ENCODE measurements around the gene PXN. TPM values are rescaled to one million over a fixed set of nuclear protein-coding genes. Genes with fewer than 3 reads are reported as not detected.

Gene PXN
- total RNA-seq, 2 experiments from 2014 or later, result 229 to 230 TPM

DNA sequence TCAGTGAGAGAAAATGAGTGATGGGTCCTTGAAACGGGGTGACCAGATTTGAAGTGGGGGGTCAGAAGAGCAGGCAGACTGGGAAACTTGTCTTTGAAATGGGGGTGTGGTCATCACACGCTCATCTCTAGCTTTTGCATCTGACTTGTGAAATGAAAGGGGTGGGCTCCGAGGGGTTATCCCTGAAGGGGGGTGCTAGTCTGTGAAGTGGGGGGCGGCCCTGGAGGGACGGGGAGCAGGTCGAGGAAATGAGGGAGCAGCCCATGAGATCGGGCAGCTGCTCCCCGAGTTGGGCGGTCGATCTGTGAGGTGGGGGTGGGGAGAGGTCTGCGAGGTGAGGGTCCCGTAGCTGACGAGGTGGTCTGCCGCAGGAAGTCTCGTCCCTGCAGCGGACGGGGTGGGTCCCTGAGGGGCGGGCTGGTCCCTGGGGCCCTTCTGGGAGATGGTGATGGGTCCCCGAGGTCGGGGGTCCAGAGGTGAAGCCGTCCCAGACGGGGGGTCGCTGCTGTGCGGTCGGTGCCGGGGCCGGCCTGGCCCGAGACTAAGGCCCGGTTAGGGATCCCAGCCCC, 542 bp downstream of the PXN start:
- Mint-ChIP-seq H3K9me3 (no peaks in the 10 kb centered on the region), H3K4me3 (peak overlapping the region; percentile 93), H3K4me1 (ENCODE audit: low read depth) (peaks cover 56% of the 10 kb centered on the region), H3K27me3 (no peaks in the 10 kb centered on the region), H3K27ac (peak overlapping the region; percentile 95), H3K36me3 (ENCODE audit: low read depth) (peaks cover 39% of the 10 kb centered on the region)
- DNase-seq, result peak in 1 of 14 experiments; percentile 27
- ATAC-seq (ENCODE audit: poor library complexity), result no peak
- H3K36me3 ChIP-seq (ENCODE audit: insufficient read depth, low read length), result peaks cover 11% of the 10 kb centered on the region
- no peaks in the 10 kb centered on the region for H3K9me3 ChIP-seq (ENCODE audit: control insufficient read depth in 1 of 2, insufficient read depth in 1 of 2, low read length in 2 of 2)
- ChIA-PET CTCF (interaction anchor here (0.7 to 10.6 kb wide), 22 partner anchors 8 to 276 kb away, joined by 3 to 234 read pairs (median 5); partner anchors contain the start of genes BICDL1, RNU4-1, RNU4-2 and RPLP0), POLR2A (interaction anchor here (1.3 to 14.3 kb wide), 11 partner anchors 8 to 276 kb away, joined by 4 to 220 read pairs (median 12); partner anchors contain the start of genes BICDL1, RNU4-1, RNU4-2 and RPLP0)
- intact Hi-C loops (cut with DNase I, micrococcal nuclease), result loop anchor here (1.0 to 10.0 kb wide), 4 partner anchors 13 to 150 kb away; partner anchors contain the start of gene RAB35 (in 1 of the 2)
- peak overlapping the region; percentile 60 to 83 for H3K27ac ChIP-seq (ENCODE audit: low read depth in 1 of 2, low read length in 2 of 2)
- H3K4me3 ChIP-seq (ENCODE audit: low read length), result peak overlapping the region; percentile 95
- no peaks in the 10 kb centered on the region for H3K27me3 ChIP-seq (ENCODE audit: control insufficient read depth in 1 of 2, insufficient read depth in 2 of 2, low read length in 2 of 2)
- peaks cover 52% of the 10 kb centered on the region for H3K4me1 ChIP-seq (ENCODE audit: insufficient read depth, low read length)
- TF ChIP-seq, protein P1, sequence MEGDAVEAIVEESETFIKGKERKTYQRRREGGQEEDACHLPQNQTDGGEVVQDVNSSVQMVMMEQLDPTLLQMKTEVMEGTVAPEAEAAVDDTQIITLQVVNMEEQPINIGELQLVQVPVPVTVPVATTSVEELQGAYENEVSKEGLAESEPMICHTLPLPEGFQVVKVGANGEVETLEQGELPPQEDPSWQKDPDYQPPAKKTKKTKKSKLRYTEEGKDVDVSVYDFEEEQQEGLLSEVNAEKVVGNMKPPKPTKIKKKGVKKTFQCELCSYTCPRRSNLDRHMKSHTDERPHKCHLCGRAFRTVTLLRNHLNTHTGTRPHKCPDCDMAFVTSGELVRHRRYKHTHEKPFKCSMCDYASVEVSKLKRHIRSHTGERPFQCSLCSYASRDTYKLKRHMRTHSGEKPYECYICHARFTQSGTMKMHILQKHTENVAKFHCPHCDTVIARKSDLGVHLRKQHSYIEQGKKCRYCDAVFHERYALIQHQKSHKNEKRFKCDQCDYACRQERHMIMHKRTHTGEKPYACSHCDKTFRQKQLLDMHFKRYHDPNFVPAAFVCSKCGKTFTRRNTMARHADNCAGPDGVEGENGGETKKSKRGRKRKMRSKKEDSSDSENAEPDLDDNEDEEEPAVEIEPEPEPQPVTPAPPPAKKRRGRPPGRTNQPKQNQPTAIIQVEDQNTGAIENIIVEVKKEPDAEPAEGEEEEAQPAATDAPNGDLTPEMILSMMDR (IDR thresholded peaks at IDR 0.05), result no peak

DNA sequence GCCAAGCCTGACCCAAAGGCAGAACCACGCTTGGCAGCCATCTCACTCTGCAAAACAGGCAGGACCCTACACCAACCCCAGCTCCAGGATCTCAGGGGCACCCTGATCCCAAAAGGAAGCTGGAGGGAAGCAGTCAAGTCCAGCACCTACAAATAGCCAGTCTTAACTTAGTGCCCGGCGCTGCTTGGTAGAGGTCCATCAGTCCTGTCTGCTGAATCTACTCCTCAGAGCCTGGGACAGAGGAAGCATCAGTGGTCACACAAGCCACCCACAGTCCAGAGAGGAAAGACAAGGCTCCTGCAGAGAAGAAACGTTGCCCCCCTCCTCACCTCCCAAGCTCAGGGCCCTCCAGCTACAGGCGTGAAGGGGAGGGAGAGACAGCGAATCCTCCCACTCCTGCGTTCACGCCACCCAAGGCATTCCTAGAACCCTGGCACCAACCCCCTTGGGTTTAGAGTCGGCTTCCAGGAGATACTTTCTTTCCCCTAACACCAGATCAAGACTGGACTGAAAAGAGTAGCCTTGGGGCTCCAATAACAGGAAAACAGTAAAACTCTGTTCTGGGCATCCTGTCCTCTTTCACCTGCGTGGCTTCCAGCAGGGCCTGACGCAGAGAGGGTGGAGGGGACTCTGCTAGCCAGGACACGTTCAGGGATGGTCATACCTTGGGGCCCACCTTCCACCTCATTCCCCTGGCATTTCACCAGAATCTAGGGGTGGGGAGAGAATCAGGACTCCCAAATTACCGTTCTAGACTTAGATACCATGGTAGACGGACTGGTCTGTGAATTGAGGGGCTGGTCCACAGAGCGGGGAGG, 1.2 kb downstream of the PXN start:
- no peaks in the 10 kb centered on the region for H3K9me3 ChIP-seq (ENCODE audit: control insufficient read depth in 1 of 2, insufficient read depth in 1 of 2, low read length in 2 of 2)
- ChIA-PET CTCF (interaction anchor here (0.9 to 10.6 kb wide), 7 partner anchors 12 to 63 kb away, joined by 3 to 234 read pairs (median 20); partner anchors contain the start of gene RPLP0), POLR2A (interaction anchor here (0.8 to 14.3 kb wide), 10 partner anchors 7 to 1530 kb away, joined by 3 to 220 read pairs (median 16); partner anchors contain the start of genes BICDL1, RNU4-1, RNU4-2 and RPLP0)
- Mint-ChIP-seq H3K27me3 (no peaks in the 10 kb centered on the region), H3K36me3 (ENCODE audit: low read depth) (peaks cover 46% of the 10 kb centered on the region), H3K4me1 (ENCODE audit: low read depth) (peaks cover 62% of the 10 kb centered on the region), H3K27ac (peak overlapping the region; percentile 95), H3K4me3 (peak overlapping the region; percentile 93), H3K9me3 (no peaks in the 10 kb centered on the region)
- H3K36me3 ChIP-seq (ENCODE audit: insufficient read depth, low read length), result peaks cover 14% of the 10 kb centered on the region
- TF ChIP-seq, protein P1 (IDR thresholded peaks at IDR 0.05), result no peak
- H3K27me3 ChIP-seq (ENCODE audit: control insufficient read depth in 1 of 2, insufficient read depth in 2 of 2, low read length in 2 of 2), result no peaks in the 10 kb centered on the region
- intact Hi-C loops (cut with DNase I, micrococcal nuclease), result loop anchor here (1.0 to 10.0 kb wide), 3 partner anchors 12 to 149 kb away; partner anchors contain the start of gene RAB35 (in 1 of the 2)
- peak overlapping the region; percentile 95 for H3K4me3 ChIP-seq (ENCODE audit: low read length)
- DNase-seq (peak in 1 of 14 experiments; percentile 44), ATAC-seq (ENCODE audit: poor library complexity) (peak; percentile 14)
- H3K4me1 ChIP-seq (ENCODE audit: insufficient read depth, low read length), result peaks cover 59% of the 10 kb centered on the region
- peak overlapping the region; percentile 60 to 83 for H3K27ac ChIP-seq (ENCODE audit: low read depth in 1 of 2, low read length in 2 of 2)

DNA sequence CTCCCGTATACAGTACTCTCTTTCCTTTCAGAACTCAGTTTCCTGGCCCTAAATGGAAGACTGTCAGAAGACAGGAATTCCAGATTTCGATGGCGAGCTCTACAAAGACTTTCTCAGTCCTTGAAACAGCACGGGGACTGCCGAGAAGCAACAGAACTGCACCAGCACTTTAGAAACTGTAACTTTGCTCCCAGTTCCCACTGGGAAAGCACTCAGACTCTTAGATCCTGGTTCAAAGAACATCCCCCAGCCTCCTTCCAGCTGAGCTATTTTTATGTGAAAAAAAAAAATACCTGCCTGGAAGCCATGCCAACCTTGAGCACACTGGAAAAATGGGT, 1.8 kb downstream of the PXN start:
- peaks cover 14% of the 10 kb centered on the region for H3K36me3 ChIP-seq (ENCODE audit: insufficient read depth, low read length)
- peaks cover 46% of the 10 kb centered on the region for H3K36me3 Mint-ChIP-seq (ENCODE audit: low read depth)
- H3K4me1 Mint-ChIP-seq (ENCODE audit: low read depth), result peaks cover 66% of the 10 kb centered on the region
- DNase-seq (no peak), ATAC-seq (ENCODE audit: poor library complexity) (no peak)
- no peaks in the 10 kb centered on the region for H3K27me3 Mint-ChIP-seq
- H3K27ac ChIP-seq (ENCODE audit: low read depth in 1 of 2, low read length in 2 of 2), result peak overlapping the region; percentile 60 to 83
- H3K27ac Mint-ChIP-seq, result peak overlapping the region; percentile 95
- no peaks in the 10 kb centered on the region for H3K9me3 Mint-ChIP-seq
- H3K4me3 ChIP-seq (ENCODE audit: low read length), result peak overlapping the region; percentile 95
- intact Hi-C loops (cut with DNase I, micrococcal nuclease), result loop anchor here (1.0 to 10.0 kb wide), 3 partner anchors 11 to 149 kb away; partner anchors contain the start of gene RAB35 (in 1 of the 2)
- peaks cover 65% of the 10 kb centered on the region for H3K4me1 ChIP-seq (ENCODE audit: insufficient read depth, low read length)
- POLR2A ChIA-PET, result interaction anchor here (0.8 to 14.3 kb wide), 7 partner anchors 12 to 1530 kb away, joined by 3 to 220 read pairs (median 80); partner anchors contain the start of genes RNU4-1, RNU4-2 and RPLP0
- H3K9me3 ChIP-seq (ENCODE audit: control insufficient read depth in 1 of 2, insufficient read depth in 1 of 2, low read length in 2 of 2), result no peaks in the 10 kb centered on the region
- H3K27me3 ChIP-seq (ENCODE audit: control insufficient read depth in 1 of 2, insufficient read depth in 2 of 2, low read length in 2 of 2), result no peaks in the 10 kb centered on the region
- H3K4me3 Mint-ChIP-seq, result peak overlapping the region; percentile 93
- TF ChIP-seq, protein P1 (IDR thresholded peaks at IDR 0.05), result no peak
- CTCF ChIA-PET, result interaction anchor here (0.9 to 10.6 kb wide), 6 partner anchors 9 to 63 kb away, joined by 3 to 234 read pairs (median 4); partner anchors contain the start of gene RPLP0
